Heart left ventricle (tissue), 13 donors: Measurements from ENCODE around the gene EMID1.

Experiments
- CTCF ChIP-seq, 12 donors: fragments of 200-600 bp; sonication (generic) in 4 of 12; IDR thresholded peaks; one replicate each; pipeline versions ENCODE4 v1.5.0 to v1.8.0; 2018 to 2022; ENCODE audit warnings: antibody characterized with exemption in 12 of 12, mild to moderate bottlenecking in 5 of 12
- POLR2A ChIP-seq, 2 donors: fragments of 450-650 bp; IDR thresholded peaks; one replicate each; pipeline ENCODE4 v1.6.1; 2017; ENCODE audit warnings: antibody characterized with exemption in 2 of 2, mild to moderate bottlenecking in 2 of 2, moderate library complexity in 2 of 2
- donor health status: ischemic (EF 13 %, LVEDD 7.1; RV severe dilation, severe dysfunction).
- donor health status: DM: no; HTN: yes; CAD: no.
- donor health status: DM: no; HTN: no; CAD: no.
- donor health status: ischemic (EF 25% LVEDD 6.9; RV normal size, moderate dysfunction).
- donor health status: ischemic (EF 25% LVEDD 5.7; RV mildly dilated, moderate dysfunction).
- donor health status: ischemic (EF 35%, LVEDD 5.7; RV mildly dilated, moderate dysfunction).
- donor health status: nonischemic (EF 11% LVEDD 7.7; RV severe dilation, severe dysfunction).
- donor health status: DM: yes; HTN: yes; CAD: no.
- donor health status: PGD.
- donor health status: ischemic (EF 29% LVEDD 5.4; RV normal size, mild dysfunction).
- donor health status: nonischemic (EF 23%, LVEDD 6.1; RV moderate dilation, normal function).

DNA sequence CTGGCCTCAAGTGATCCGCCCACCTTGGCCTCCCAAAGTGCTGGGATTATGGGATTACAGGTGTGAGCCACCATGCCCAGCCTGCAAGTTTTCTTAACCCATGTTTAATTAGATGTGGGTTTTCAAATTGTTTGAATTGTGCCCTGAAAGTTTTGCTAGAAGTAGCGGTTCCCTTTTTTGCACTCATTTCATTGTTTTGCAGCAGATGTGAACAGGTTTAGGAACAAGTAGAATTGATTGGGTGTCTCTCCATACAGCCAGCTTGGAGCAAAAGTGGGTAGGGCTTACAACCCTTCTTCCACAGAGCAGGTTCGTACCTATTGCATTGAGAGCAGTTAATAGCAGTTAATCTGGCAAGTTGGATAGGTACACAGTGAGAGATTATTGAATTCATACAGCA is 78.5 kb downstream of the EMID1 start:
- TF ChIP-seq CTCF (IDR thresholded peaks at IDR 0.05) (no peak), POLR2A (IDR thresholded peaks at IDR 0.05) (no peak)
